Measurements from ENCODE around the gene CHKA.

Gene CHKA

DNA sequence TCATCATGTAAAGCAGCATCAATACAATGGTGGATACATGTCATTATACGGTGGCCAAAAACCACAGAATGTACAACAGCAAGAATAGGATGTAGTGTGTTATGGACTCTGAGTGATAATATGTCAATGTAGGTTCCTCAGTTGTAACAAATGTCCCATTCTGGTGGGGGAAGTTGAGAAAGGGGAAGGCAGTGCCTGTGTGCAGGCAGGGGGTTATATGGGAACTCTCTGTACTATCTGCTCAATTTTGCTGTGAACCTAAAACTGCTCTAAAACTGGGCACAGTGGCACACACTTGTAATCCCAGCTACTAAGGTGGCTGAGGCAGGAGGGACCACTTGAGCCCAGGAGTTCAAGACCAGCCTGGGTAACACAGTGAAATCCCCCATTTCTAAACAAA is 5.9 kb downstream of the CHKA start:
- DNase-seq: no peak

GRCh38 chr11:68113986-68114385 is 7.2 kb downstream of the CHKA start:
- DNase-seq: no peak

- no peak for DNase-seq
Observed at GRCh38 chr11:68107689-68108088, 13.5 kb downstream of the CHKA start.

DNA sequence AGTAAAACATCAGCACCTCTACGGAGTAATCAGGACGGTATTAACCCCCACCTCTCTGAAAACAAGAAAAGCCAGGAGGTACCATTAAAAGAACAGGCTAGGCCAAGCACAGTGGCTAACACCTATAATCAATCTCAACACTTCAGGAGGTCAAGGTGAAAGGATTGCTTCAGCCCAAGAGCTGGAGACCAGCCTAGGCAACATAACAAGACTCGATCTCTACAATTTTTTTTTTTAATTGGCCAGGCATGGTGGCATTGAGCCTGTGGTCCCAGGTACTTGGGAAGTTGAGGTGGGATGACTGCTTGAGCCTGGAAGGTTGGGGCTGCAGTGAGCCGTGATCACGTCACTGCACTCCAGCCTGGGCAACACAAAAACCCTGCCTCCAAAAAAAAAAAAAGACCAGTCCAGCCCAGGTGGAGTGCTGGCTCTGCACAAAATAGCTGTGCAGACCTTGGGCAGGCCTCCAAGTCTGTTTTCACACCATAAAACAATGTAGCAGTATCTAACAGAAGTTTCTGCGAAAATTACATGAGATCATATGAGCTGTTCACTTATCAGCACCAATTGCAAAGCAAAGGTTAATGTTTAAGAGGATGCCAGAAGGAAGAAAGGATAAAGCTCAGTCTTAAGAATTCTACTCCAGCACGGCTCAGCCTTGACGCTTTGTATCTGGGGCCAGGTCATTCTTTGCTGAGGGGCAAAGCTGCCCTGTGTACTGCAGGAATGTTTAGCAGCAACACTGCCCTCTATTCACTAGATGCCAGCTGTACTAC is 14.8 kb downstream of the CHKA start:
- peak; percentile 73 for DNase-seq

DNA sequence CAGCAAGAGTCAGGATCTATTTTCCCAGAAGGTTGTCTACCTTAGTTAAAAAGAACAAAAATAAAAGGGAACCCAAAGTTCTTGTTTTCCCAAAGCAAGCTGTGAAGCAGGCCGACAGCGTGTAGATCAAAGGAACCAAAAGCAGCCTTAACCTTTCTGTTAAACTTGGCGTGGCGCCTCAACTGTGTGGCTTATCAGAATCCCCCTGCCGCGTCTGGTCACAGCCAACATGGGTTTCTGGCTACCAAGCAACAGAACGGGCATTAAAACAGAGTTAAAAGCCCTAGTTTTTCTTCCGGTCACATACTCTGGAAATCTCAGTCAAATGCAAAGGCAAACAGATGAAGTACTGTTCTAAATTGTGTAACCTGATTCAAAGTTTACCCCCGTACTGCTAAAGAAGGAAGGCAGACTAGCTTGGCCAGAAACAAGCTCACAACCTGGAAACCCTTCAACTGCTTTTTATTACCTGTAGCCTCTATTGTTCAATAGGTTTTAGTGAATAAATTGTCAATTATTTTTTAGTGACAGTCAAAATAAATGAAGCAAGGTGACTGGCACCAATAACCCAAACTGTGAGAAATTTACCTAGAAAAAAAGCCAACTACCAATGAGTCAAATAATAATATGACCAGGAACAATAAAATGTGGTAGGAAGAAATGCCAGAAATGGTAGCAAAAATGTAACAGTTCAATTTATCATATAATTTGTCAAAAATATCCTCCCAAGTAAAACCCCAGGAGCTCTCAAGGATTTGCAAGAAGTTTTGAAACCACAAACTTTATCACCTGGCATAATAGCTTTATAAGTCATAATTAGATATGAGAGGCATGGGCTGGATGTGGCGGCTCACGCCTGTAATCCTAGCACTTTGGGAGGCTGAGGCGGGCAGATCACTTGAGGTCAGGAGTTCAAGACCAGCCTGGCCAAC is 21.4 kb downstream of the CHKA start:
- DNase-seq: peak; percentile 96

- DNase-seq: no peak
Observed at GRCh38 chr11:68099057-68099456, 22.1 kb downstream of the CHKA start.

DNA sequence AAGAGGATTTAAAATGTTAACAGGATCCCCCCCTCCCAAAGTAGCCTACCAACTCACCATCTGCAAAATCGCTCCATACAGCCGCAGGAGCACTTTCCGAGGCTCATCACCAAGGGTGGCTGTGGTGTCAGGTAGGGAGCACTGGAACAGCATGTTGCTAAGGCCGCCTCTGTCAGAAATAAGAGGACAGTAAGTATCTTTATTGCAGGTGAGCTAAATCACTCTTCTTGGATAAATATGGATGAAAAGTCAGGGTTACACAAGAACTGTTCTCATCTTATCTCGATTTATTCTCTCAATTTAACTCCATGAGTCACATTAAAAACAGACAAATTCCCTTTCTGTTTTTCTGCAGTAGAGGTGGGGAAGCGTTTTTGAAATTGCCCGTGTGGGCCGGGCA is 24.2 kb downstream of the CHKA start:
- DNase-seq: no peak

- DNase-seq: no peak
Observed at GRCh38 chr11:68093565-68093964, 27.6 kb downstream of the CHKA start.

- DNase-seq: peak; percentile 62
Observed at GRCh38 chr11:68092946-68093345, 28.2 kb downstream of the CHKA start.

DNA sequence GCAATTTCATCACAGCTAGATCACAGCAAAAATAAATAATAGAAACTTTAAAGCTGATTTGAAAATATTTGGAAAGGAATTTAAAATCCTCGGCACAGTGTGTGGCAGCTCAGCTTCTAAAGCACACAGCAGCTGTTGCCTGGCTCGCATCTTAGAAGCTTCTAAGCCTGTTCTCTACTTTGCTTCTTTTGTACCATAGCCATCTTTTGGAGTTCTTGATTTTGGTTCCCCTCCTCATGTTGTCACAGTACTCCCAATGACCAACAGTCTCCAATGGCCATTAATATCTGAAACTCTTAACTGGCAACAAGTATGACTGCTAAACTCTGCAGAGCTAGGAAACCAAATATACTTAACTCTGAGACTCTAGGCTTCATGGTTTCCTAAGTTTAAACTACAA is 28.8 kb downstream of the CHKA start:
- no peak for DNase-seq

DNA sequence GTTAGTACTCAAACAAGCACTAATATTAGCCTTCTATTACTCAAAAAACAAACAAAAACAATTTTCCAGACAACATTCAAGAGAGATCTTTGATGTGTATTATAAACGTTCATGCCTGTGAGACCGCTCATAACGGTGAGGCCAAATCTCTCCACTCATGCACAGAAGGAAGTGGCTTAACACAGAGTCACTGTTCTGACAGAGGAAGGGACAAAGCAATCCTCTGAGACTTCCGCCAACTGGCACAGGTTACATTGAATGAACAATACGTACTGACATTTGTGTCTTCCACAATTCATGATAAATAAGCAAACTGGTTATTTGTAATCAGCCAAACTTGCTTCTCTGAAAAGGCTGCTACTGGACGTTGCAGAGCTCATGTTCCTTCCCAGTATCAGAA is 30.5 kb downstream of the CHKA start:
- peak; percentile 48 for DNase-seq

- no peak for DNase-seq
Observed at GRCh38 chr11:68090287-68090686, 30.9 kb downstream of the CHKA start.

DNA sequence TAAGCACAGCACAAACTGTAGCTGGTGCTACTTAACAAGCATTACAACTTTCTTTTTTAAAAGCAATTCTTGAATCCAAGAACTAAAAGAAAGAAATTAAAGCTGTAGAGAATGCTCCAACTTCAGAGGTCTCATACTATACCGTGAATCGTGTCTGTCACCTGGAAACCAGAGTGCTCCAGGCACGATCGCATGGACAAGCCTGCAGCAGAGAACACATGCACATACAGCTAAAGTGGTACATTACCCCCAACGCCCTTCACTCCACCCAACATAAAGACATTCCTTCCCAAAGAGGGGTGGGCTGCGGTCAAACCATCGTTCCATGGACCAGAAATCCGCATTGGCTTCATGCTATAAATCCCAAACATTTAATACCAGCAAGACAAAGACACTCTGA is 31.5 kb downstream of the CHKA start:
- DNase-seq: no peak

GRCh38 chr11:68083517-68083916 is 37.7 kb downstream of the CHKA start:
- DNase-seq: no peak

DNA sequence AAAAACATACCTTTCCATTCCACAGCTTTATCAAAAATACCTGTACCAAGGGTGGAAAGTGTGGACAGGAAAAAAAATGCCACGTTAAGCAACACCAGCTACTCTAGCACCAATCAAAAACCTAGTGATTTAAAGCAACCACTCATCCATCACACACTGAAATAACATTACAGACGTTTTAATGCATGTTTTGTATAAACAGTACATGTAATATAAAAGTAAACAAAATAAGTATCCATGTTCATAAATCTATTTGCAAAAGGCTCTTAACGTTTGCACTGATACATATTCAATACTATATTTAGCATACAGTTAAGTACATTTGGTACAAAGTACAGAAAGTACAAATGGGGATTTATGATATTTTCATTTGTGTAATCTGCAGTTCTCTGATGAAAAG is 38.7 kb downstream of the CHKA start:
- no peak for DNase-seq

DNA sequence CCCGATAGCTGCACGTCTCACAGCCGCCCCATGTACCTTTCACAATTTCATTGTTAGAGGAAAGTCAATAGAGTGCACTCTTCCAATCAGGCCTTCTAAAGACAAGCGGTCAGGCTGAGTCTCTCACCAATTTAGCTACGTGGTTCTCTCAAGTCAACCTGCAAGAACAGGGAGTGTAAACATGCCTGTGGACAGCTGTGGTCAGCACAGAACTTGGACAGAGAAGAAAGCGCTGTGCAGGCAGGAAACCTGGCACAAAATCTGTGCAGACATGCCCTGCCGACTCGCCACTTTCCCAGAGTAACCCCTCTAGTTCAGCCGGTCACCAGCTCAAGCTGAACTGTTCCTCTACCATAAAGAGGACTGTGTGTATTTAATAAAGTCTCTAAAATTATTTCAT is 39.5 kb downstream of the CHKA start:
- DNase-seq: no peak

DNA sequence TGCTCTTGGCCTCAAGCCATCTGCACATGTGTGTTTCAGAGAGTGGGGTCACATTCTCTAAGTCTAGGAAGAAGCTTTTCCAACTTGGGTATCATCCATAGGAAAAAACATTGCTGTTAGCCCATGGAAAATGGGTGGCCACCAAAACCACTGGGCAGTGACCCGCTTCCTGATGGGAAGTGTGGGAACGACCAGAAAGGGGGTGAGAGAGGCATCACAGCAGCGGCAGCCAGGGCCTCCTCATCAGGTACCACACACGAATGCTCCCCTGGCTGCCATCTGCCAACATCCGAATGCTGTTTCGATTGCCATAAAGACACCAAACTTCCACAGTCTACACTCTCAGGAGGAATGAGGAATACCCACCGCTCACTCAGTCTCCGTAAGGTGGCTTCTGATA is 40.3 kb downstream of the CHKA start:
- DNase-seq: no peak

GRCh38 chr11:68077617-68078582 is 43.3 kb downstream of the CHKA start:
- DNase-seq: no peak

- DNase-seq: peak; percentile 35
Observed at GRCh38 chr11:68076371-68077042, 44.7 kb downstream of the CHKA start.

DNA sequence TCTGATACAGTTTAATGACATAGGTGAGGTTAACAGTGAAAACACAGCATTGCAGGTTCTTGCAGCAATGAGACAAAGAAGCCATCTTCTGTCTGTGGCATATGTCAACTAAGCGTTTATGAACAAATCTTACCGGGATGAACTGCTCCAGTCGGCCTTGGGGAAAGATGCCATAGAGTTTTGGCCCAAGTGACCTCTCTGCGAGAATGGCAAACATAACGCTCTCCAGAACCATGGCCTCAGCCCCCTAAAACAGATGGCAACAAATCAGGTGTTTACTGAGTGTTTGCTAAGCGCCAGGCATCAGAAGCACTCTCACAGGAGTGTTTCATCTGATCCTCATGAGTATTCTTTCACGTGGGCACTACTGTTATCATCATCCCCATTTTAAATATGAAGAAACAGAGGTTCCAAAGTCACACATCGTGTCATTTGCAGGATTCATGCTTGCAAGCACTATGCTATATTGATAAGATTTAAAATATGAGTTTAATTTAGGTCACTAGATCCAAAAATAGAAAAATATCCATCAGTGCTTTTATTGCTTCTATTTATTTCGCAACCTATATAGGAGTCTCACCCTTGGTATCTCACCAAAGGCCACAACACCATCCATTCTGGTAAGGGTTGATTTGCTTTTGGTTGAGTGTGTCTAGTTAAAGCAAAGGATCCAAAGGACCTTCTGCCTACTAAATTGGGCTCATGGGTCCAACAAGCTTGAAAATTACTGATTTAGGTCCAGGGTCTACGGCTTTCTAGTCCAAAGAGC is 46.4 kb downstream of the CHKA start:
- DNase-seq: no peak

DNA sequence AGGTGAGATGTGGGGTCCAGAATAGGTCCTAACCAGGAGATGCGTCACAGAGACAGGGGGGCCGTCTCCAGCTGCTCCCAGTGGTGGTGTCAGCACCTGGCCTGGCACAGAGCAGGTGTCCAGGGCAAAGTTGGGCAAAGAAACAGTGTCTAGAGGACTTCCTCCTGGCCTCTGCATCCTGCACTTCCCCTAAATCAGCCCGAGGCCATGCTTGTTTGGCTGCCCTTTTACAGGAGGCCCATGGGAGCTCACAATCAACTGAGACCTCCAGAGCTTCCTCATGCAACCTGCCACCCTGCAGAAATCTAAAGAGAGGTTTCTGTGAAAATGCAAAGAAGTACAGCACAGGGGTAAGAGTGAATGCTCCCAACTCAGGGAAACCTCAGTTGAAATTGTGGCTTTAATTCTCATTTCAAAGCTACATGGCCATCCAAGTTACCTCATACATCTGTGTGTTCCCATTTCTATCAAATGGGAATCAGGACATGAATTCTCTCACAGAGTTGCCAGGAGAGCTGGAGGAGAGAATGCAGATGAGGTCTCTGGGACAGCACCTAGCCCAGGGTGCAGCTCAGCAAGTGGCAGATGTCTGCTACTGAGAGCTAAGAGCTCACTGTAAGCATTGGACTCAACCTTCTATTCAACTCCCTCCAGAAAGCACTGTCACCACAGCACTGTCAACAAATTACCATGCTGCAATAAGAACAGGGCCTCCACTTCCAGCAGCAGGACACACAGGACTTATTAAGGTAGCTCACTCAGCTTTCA is 49.7 kb downstream of the CHKA start:
- DNase-seq: no peak

All from hematopoietic multipotent progenitor cell treated with erythropoietin and hydrocortisone succinate and interleukin-3 and kit ligand, for 8 days (in vitro differentiated cells).